Tibial artery (tissue), 4 donors: ENCODE measurements around the gene THSD7A.

Source experiments
- DNase-seq, 2 donors: peaks; one replicate each; pipeline ENCODE4 v3.0.0-alpha.2; 2019
- H3K27ac ChIP-seq, 2 donors: fragments of 200-600 bp; sonication (generic) in 1 of 2; 1 replicate in 1 of 2; 2 replicates in 1 of 2; pipeline ENCODE4 v1.5.1; 2018 to 2019; ENCODE audit warnings: mild to moderate bottlenecking in 1 of 2
- H3K27me3 ChIP-seq, 2 donors: fragments of 200-600 bp; sonication (generic) in 1 of 2; one replicate each; pipeline versions ENCODE4 v1.5.1 to v1.6.0; 2016 to 2019
- H3K36me3 ChIP-seq, 3 donors: fragments of 200-600 bp; sonication (generic) in 2 of 3; one replicate each; pipeline ENCODE4 v1.5.1; 2016 to 2019; ENCODE audit warnings: mild to moderate bottlenecking in 2 of 3
- H3K4me1 ChIP-seq, 4 donors: fragments of 200-600 bp; sonication (generic) in 2 of 4; 1 replicate in 3 of 4; 2 replicates in 1 of 4; pipeline ENCODE4 v1.5.1; 2016 to 2019
- H3K4me3 ChIP-seq, 2 donors: fragments of 200-600 bp; sonication (generic) in 1 of 2; 1 replicate in 1 of 2; 2 replicates in 1 of 2; pipeline ENCODE4 v1.5.1; 2018 to 2019; ENCODE audit warnings: mild to moderate bottlenecking in 2 of 2
- H3K9me3 ChIP-seq, 3 donors: fragments of 200-600 bp; sonication (generic) in 1 of 3; one replicate each; pipeline ENCODE4 v1.5.1; 2016 to 2019
- CTCF ChIP-seq, 2 experiments: fragments of 200-600 bp in 1 of 2; fragments of 450-650 bp in 1 of 2; IDR thresholded peaks; one replicate each; pipeline ENCODE4 v1.5.1; 2017 to 2019; ENCODE audit warnings: antibody characterized with exemption in 2 of 2, mild to moderate bottlenecking in 1 of 2, moderate library complexity in 1 of 2
- intact Hi-C: fragments of 100-400 bp; cut with DNase I; formaldehyde crosslinking; loops from one replicate; pipeline ENCODE4 v1.15.0; 2023; ENCODE audit warnings: low total_unique reads

Gene THSD7A

DNA sequence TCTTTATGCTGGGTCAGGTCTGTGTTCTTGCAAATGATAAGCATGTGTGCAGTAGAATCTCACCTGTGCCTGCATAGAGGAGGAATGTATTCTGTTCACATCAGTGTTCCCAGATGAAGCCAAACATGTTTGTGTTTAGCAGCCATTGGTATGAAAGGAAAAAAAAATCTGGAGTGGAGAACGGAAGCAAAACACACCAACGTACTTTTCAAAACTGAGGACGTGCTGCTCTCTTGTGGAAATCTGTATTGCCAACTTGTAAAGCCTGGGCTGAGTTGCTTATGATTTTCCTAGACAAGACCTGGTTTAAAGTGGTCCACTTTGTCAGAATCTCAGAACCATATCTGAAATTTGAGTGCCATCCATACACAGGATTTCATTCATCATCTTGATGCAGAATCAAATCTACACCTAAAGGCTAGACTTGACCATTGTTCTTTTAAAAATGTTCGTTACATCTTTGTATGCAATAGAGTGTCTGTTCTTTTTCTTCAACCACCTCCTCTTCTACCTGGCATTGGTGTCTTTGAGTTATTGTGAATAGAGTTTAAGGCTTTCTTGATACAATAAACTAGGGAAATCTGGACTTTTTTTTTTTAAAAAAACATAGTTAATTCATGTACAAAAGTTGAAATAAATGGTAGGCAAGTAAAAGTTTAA, 490.6 kb downstream of the THSD7A start:
- Histone ChIP-seq H3K4me1 (peaks cover 0 to 7% (median 2%) of the 10 kb centered on the region in 4 donors), H3K9me3 (no peaks in the 10 kb centered on the region), H3K36me3 (no peaks in the 10 kb centered on the region), H3K27me3 (no peaks in the 10 kb centered on the region), H3K27ac (no peak overlapping the region), H3K4me3 (no peak overlapping the region)
- intact Hi-C loops = no loop called here
- no peak for TF ChIP-seq CTCF (IDR thresholded peaks at IDR 0.05)
- no peak for DNase-seq

DNA sequence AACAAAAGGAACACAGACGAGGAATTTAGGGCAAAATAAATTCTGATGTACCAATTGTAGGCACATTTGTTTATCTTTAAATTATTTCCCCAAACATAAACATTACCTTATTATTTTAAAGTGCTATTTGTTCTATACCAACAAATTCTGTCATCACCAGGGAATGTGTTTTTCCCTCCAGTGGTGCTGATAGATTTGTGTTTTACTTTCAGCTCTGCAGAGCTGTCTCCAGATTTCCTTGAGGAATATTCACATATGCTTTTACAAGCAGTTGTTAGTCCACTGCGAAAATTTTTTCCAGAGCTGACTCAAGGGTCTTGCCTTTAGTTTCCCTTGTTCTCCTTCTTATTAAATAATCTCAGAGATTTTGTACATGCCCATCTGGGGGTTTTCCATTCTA, 495.6 kb downstream of the THSD7A start:
- H3K27me3 ChIP-seq = no peaks in the 10 kb centered on the region
- H3K36me3 ChIP-seq = no peaks in the 10 kb centered on the region
- H3K9me3 ChIP-seq = no peaks in the 10 kb centered on the region
- no peak overlapping the region for H3K4me3 ChIP-seq
- intact Hi-C loops = no loop called here
- no peak for DNase-seq
- no peaks in the 10 kb centered on the region for H3K4me1 ChIP-seq
- no peak overlapping the region for H3K27ac ChIP-seq
- TF ChIP-seq CTCF (IDR thresholded peaks at IDR 0.05) = no peak

- H3K9me3 ChIP-seq = no peaks in the 10 kb centered on the region
- intact Hi-C loops = no loop called here
- TF ChIP-seq CTCF (IDR thresholded peaks at IDR 0.05) = no peak
- H3K27ac ChIP-seq = no peak overlapping the region
- H3K4me3 ChIP-seq = no peak overlapping the region
- no peaks in the 10 kb centered on the region for H3K4me1 ChIP-seq
- no peaks in the 10 kb centered on the region for H3K36me3 ChIP-seq
- H3K27me3 ChIP-seq = no peaks in the 10 kb centered on the region
- DNase-seq = no peak
These were observed 496.1 kb downstream of the THSD7A start for GRCh38 chr7:11335947-11336346.

- Histone ChIP-seq H3K4me1 (no peaks in the 10 kb centered on the region), H3K27me3 (no peaks in the 10 kb centered on the region), H3K9me3 (no peaks in the 10 kb centered on the region), H3K36me3 (no peaks in the 10 kb centered on the region), H3K4me3 (no peak overlapping the region), H3K27ac (no peak overlapping the region)
- intact Hi-C loops = no loop called here
- DNase-seq = no peak
- TF ChIP-seq CTCF (IDR thresholded peaks at IDR 0.05) = no peak
These were observed 499.2 kb downstream of the THSD7A start for GRCh38 chr7:11332865-11333228.

DNA sequence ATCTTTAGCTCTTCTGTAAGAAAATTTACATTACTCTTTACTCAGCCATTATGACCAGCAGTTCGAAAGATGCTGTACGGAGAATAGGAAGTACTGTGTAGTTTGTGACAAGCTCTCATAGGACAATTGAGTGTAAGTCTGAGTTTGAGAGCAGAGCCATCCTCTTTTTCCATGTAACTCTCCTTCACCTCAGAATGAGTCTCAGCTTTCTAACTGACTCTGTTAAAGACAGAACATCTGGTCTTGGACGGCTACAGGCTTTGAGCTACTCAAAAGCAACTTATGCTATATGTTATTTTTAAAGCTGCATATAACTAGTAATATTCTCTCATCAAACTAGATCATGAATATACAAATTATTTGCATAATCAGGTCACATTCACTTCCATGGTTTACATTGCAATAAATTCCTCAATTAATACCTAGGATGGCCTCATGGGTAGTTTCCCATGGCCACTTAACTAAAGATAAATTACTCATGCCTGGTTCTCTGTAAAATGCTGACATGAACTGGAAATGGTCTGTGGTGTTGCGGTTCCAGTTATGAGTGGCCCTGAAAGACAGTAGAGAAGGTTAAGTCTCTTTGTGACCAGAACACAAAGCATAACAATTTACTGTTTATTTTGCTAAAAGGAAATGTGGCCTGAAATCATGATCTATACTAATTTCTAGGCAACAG, 499.7 kb downstream of the THSD7A start:
- H3K27ac ChIP-seq = no peak overlapping the region
- no peaks in the 10 kb centered on the region for H3K27me3 ChIP-seq
- no peak overlapping the region for H3K4me3 ChIP-seq
- TF ChIP-seq CTCF (IDR thresholded peaks at IDR 0.05) = no peak
- DNase-seq = no peak
- no peaks in the 10 kb centered on the region for H3K4me1 ChIP-seq
- intact Hi-C loops = no loop called here
- H3K9me3 ChIP-seq = no peaks in the 10 kb centered on the region
- H3K36me3 ChIP-seq = no peaks in the 10 kb centered on the region
